Fibroblast of lung (primary cell): ENCODE data around the gene NPR2. TPM values are rescaled to one million over a fixed set of nuclear protein-coding genes. Genes with fewer than 3 reads are reported as not detected.
A peak's percentile ranks its signal among the peaks of the same experiment; 100 is the strongest.

Experiments
- DNase-seq, 2 donors: peaks; one replicate each; pipeline versions ENCODE4 v3.0.0 to v3.0.0-alpha.2; 2010; ENCODE audit warnings: low read depth in 2 of 2
- H2AFZ ChIP-seq: 2 replicates; pipeline ENCODE4 v1.5.1; 2012; ENCODE audit warnings: low read length, control low read depth, inconsistent platforms
- H3K27ac ChIP-seq: 2 replicates; pipeline ENCODE4 v1.5.1; 2011; ENCODE audit warnings: low read length, control low read depth; ENCODE audit not compliant: insufficient read depth
- H3K27me3 ChIP-seq: 2 replicates; pipeline ENCODE4 v1.5.1; 2011; ENCODE audit warnings: mild to moderate bottlenecking, low read length; ENCODE audit not compliant: control insufficient read depth, insufficient read depth
- H3K36me3 ChIP-seq: 2 replicates; pipeline ENCODE4 v1.5.1; 2011; ENCODE audit warnings: low read length; ENCODE audit not compliant: control insufficient read depth, insufficient read depth
- H3K4me1 ChIP-seq: 2 replicates; pipeline ENCODE4 v1.5.1; 2011; ENCODE audit warnings: low read length; ENCODE audit not compliant: control insufficient read depth, insufficient read depth; ENCODE audit errors: extremely low read depth
- H3K4me2 ChIP-seq: 2 replicates; pipeline ENCODE4 v1.5.1; 2011; ENCODE audit warnings: low read length, control low read depth; ENCODE audit not compliant: insufficient read depth; ENCODE audit errors: extremely low read depth
- H3K4me3 ChIP-seq, 4 experiments: fragments of 200-600 bp in 1 of 4; sonication (generic) in 1 of 4; replicated peaks in 1 of 4; 2 replicates each; pipeline ENCODE4 v1.5.1; 2011 to 2016; ENCODE audit warnings: low read length in 4 of 4, low read depth in 3 of 4, mild to moderate bottlenecking in 3 of 4, control low read depth in 2 of 4, inconsistent platforms in 1 of 4, mixed read lengths in 1 of 4; ENCODE audit not compliant: insufficient read depth in 1 of 4; ENCODE audit errors: control extremely low read depth in 1 of 4
- H3K79me2 ChIP-seq: 2 replicates; pipeline ENCODE4 v1.5.1; 2012; ENCODE audit warnings: mild to moderate bottlenecking, low read length, inconsistent platforms; ENCODE audit not compliant: control insufficient read depth, insufficient read depth
- H3K9ac ChIP-seq: 2 replicates; pipeline ENCODE4 v1.5.1; 2011; ENCODE audit warnings: mild to moderate bottlenecking, low read length, control low read depth; ENCODE audit not compliant: insufficient read depth
- H3K9me3 ChIP-seq: 2 replicates; pipeline ENCODE4 v1.5.1; 2012; ENCODE audit warnings: low read depth, low read length; ENCODE audit not compliant: control insufficient read depth, insufficient read depth
- H4K20me1 ChIP-seq: 2 replicates; pipeline ENCODE4 v1.5.1; 2011; ENCODE audit warnings: low read length; ENCODE audit not compliant: control insufficient read depth, insufficient read depth; ENCODE audit errors: extremely low read depth
- CTCF ChIP-seq, 2 donors: IDR thresholded peaks in 1 of 2; conservative IDR thresholded peaks in 1 of 2; 1 replicate in 1 of 2; 2 replicates in 1 of 2; pipeline ENCODE4 v1.5.1; 2011 to 2012; ENCODE audit warnings: low read length in 2 of 2, control low read depth in 1 of 2, inconsistent platforms in 1 of 2, low read depth in 1 of 2, mild to moderate bottlenecking in 1 of 2
- EZH2 ChIP-seq: IDR thresholded peaks from 2 replicates; pipeline ENCODE4 v1.5.1; 2012; ENCODE audit warnings: low read length, control low read depth, mild to moderate bottlenecking; ENCODE audit errors: missing control alignments
- polyA plus RNA-seq, 2 donors: library from polyadenylated mRNA; depleted of rRNA in 1 of 2; stranded (reverse) in 1 of 2; unstranded in 1 of 2; fragments of >200 nt; gene quantifications; 2 replicates each; pipeline ENCODE4 v1.2.1, GENCODE V29; 2011 to 2012; ENCODE audit warnings: missing spikeins in 1 of 2
- total RNA-seq: library from RNA; depleted of rRNA; stranded (reverse); fragments of >200 nt; gene quantifications from 2 replicates; pipeline ENCODE4 v1.2.1, GENCODE V29; 2014

NPR2 gene
- total and polyA plus RNA-seq, 2 donors (not counting 1 experiment from before 2014, with no cell fraction given), result 26.3 to 47.4 TPM

- Histone ChIP-seq H3K4me2 (no peak overlapping the region), H3K4me1 (peaks cover 10% of the 10 kb centered on the region), H3K9ac (no peak overlapping the region), H3K36me3 (peaks cover 6% of the 10 kb centered on the region), H3K79me2 (no peaks in the 10 kb centered on the region), H4K20me1 (no peaks in the 10 kb centered on the region), H3K4me3 (no peak overlapping the region), H3K27ac (no peak overlapping the region), H3K27me3 (no peaks in the 10 kb centered on the region), H2AFZ (no peak overlapping the region), H3K9me3 (no peaks in the 10 kb centered on the region)
- no peak for DNase-seq
- TF ChIP-seq EZH2, result no peak
Measured at GRCh38 chr9:35808433-35808832, 17.0 kb downstream of the NPR2 start.

GRCh38 chr9:35810122-35810521, 18.7 kb downstream of the NPR2 start:
- Histone ChIP-seq H3K4me3 (no peak overlapping the region), H2AFZ (no peak overlapping the region), H3K79me2 (no peaks in the 10 kb centered on the region), H3K9ac (no peak overlapping the region), H3K36me3 (peaks cover 6% of the 10 kb centered on the region), H3K27ac (no peak overlapping the region), H3K4me2 (no peak overlapping the region), H3K9me3 (no peaks in the 10 kb centered on the region), H4K20me1 (no peaks in the 10 kb centered on the region), H3K27me3 (no peaks in the 10 kb centered on the region), H3K4me1 (peaks cover 12% of the 10 kb centered on the region)
- no peak for TF ChIP-seq EZH2
- TF ChIP-seq CTCF (conservative IDR thresholded peaks at IDR 0.05 in 1 of 2, IDR thresholded peaks at IDR 0.05 in 1 of 2; ENCODE audit: low read depth in 1 of 2, low read length in 2 of 2), result no peak
- DNase-seq, result no peak

GRCh38 chr9:35811381-35812024, 20.1 kb downstream of the NPR2 start:
- Histone ChIP-seq H3K27ac (peak overlapping the region; percentile 18), H3K36me3 (no peaks in the 10 kb centered on the region), H3K9me3 (no peaks in the 10 kb centered on the region), H3K4me1 (peaks cover 12% of the 10 kb centered on the region), H3K4me3 (peak overlapping the region; percentile 22 to 70 (median 48)), H3K4me2 (peak overlapping the region; percentile 73), H3K27me3 (no peaks in the 10 kb centered on the region), H3K79me2 (no peaks in the 10 kb centered on the region), H4K20me1 (no peaks in the 10 kb centered on the region), H3K9ac (no peak overlapping the region), H2AFZ (peak overlapping the region; percentile 30)
- DNase-seq, result peak in 1 of 2 donors; percentile 7
- TF ChIP-seq EZH2, result no peak
- TF ChIP-seq CTCF (conservative IDR thresholded peaks at IDR 0.05 in 1 of 2, IDR thresholded peaks at IDR 0.05 in 1 of 2; ENCODE audit: low read depth in 1 of 2, low read length in 2 of 2), result no peak
